ENCODE data around the gene HLCS. TPM values are rescaled to one million over a fixed set of nuclear protein-coding genes. Genes with fewer than 3 reads are reported as not detected.

HLCS gene
- total and polyA plus RNA-seq, 10 of the 15 experiments (the other 5 are each of a cell fraction or from before 2014, with no cell fraction given): 1.5 to 12.7 (median 9.6) TPM

DNA sequence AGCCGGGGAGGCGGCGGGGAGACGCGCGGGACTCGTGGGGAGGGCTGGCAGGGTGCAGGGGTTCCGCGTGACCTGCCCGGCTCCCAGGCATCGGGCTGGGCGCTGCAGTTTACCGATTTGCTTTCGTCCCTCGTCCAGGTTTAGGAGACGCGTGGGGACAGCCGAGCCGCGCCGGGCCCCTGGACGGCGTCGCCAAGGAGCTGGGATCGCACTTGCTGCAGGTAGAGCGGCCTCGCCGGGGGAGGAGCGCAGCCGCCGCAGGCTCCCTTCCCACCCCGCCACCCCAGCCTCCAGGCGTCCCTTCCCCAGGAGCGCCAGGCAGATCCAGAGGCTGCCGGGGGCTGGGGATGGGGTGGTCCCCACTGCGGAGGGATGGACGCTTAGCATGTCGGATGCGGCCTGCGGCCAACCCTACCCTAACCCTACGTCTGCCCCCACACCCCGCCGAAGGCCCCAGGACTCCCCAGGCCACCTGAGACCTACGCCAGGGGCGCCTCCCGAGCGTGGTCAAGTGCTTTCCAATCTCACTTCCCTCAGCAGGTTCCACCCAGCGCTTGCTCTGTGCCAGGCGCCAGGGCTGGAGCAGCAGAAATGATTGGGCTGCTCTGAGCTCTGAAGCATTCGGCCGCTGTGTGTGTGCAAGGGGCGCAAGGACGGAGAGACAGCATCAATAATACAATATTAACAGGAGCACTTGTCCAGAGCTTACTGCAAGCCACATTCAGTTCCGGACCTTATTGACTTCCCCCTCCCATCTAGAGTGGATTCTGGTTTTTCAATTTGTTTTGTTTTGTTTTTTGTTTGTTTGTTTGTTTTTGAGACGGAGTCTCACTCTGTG, 257.2 kb downstream of the HLCS start:
- H3K9ac ChIP-seq (ENCODE audit: control insufficient read depth, insufficient read depth, low read length): no peak overlapping the region
- ChIA-PET POLR2A (no interaction called here), SMC1A (ENCODE audit: uncharacterized antibody, unreplicated experiment) (no interaction called here), RAD21 (ENCODE audit: unreplicated experiment) (no interaction called here), CTCF (no interaction called here)
- ATAC-seq (no peak), DNase-seq (ENCODE audit: low read depth, low spot score) (no peak), FAIRE-seq (no peak)
- no TSS peak for BruUV-seq (replicated peaks)
- no peak overlapping the region for H2AFZ ChIP-seq (ENCODE audit: control insufficient read depth, low read depth, low read length)
- in situ Hi-C loops (cut with MboI) (no loop called here), intact Hi-C loops (cut with micrococcal nuclease; ENCODE audit: unreplicated experiment) (no loop called here)
- WGBS (ENCODE audit: insufficient coverage, insufficient replicate concordance, low lambda C conversion rate, missing lambda C conversion rate): 20% methylated on average over 35 of the region's 55 CpGs
- peaks cover 19 to 25% of the 10 kb centered on the region in 2 experiments for H3K27me3 ChIP-seq (replicated peaks in 1 of 2; ENCODE audit: control insufficient read depth in 2 of 2, insufficient read depth in 2 of 2, low read length in 1 of 2)
- H3K27ac ChIP-seq (ENCODE audit: control insufficient read depth, insufficient read depth): no peak overlapping the region
- no peaks in the 10 kb centered on the region for H3K9me3 ChIP-seq (replicated peaks; ENCODE audit: control insufficient read depth, insufficient read depth, low read length)
- H3K79me2 ChIP-seq (ENCODE audit: control insufficient read depth, insufficient read depth, low read length): no peaks in the 10 kb centered on the region
- H3K4me1 ChIP-seq (ENCODE audit: control insufficient read depth, insufficient read depth, low read length): no peaks in the 10 kb centered on the region
- no peak overlapping the region for H3K4me2 ChIP-seq (ENCODE audit: control insufficient read depth, insufficient read depth)
- TF ChIP-seq TCF3 (IDR thresholded peaks at IDR 0.05; ENCODE audit: borderline replicate concordance, insufficient read depth, low read depth, low read length) (no peak), SUZ12 (IDR thresholded peaks at IDR 0.05; ENCODE audit: unreplicated experiment) (peak; percentile 37)
- H3K36me3 ChIP-seq (ENCODE audit: control insufficient read depth in 2 of 2, insufficient read depth in 2 of 2, low read length in 1 of 2): no peaks in the 10 kb centered on the region
- no peak overlapping the region for H3K4me3 ChIP-seq
- no peaks in the 10 kb centered on the region for H4K20me1 ChIP-seq (ENCODE audit: control insufficient read depth, insufficient read depth)

- FAIRE-seq (no peak), DNase-seq (ENCODE audit: low read depth, low spot score) (no peak), ATAC-seq (no peak)
- ChIA-PET SMC1A (ENCODE audit: uncharacterized antibody, unreplicated experiment) (no interaction called here), RAD21 (ENCODE audit: unreplicated experiment) (no interaction called here), POLR2A (no interaction called here), CTCF (no interaction called here)
- WGBS (ENCODE audit: insufficient coverage, insufficient replicate concordance, low lambda C conversion rate, missing lambda C conversion rate): 23% methylated on average over 40 of the region's 44 CpGs
- H3K4me1 ChIP-seq (ENCODE audit: control insufficient read depth, insufficient read depth, low read length): no peaks in the 10 kb centered on the region
- H3K27me3 ChIP-seq (replicated peaks in 1 of 2; ENCODE audit: control insufficient read depth in 2 of 2, insufficient read depth in 2 of 2, low read length in 1 of 2): peaks cover 24 to 31% of the 10 kb centered on the region in 2 experiments
- TF ChIP-seq MEF2B (IDR thresholded peaks at IDR 0.05; ENCODE audit: partially characterized antibody, poor library complexity, severe bottlenecking): no peak
- peak; percentile 15 for TF ChIP-seq SUZ12 (IDR thresholded peaks at IDR 0.05; ENCODE audit: unreplicated experiment)
- no peak overlapping the region for H3K9ac ChIP-seq (ENCODE audit: control insufficient read depth, insufficient read depth, low read length)
- no peak overlapping the region for H3K4me3 ChIP-seq
- no peaks in the 10 kb centered on the region for H3K9me3 ChIP-seq (replicated peaks; ENCODE audit: control insufficient read depth, insufficient read depth, low read length)
- H3K4me2 ChIP-seq (ENCODE audit: control insufficient read depth, insufficient read depth): no peak overlapping the region
- no peak overlapping the region for H2AFZ ChIP-seq (ENCODE audit: control insufficient read depth, low read depth, low read length)
- no peaks in the 10 kb centered on the region for H3K79me2 ChIP-seq (ENCODE audit: control insufficient read depth, insufficient read depth, low read length)
- H3K27ac ChIP-seq (ENCODE audit: control insufficient read depth, insufficient read depth): no peak overlapping the region
- no peaks in the 10 kb centered on the region for H3K36me3 ChIP-seq (ENCODE audit: control insufficient read depth in 2 of 2, insufficient read depth in 2 of 2, low read length in 1 of 2)
- no peaks in the 10 kb centered on the region for H4K20me1 ChIP-seq (ENCODE audit: control insufficient read depth, insufficient read depth)
- intact Hi-C loops (cut with micrococcal nuclease; ENCODE audit: unreplicated experiment): no loop called here
- BruUV-seq (replicated peaks): no TSS peak
- in situ Hi-C loops (cut with MboI): no loop called here
Measured at GRCh38 chr21:36708286-36709029, 258.0 kb downstream of the HLCS start.

Data from GM12878 (cell line).